Activated naive CD4-positive, alpha-beta T cell treated with anti-CD3 and anti-CD28 coated beads, Interleukin-2, amount 50 U/mL, for 72 hours (primary cell): ENCODE data around the gene ATP2A3. TPM values are rescaled to one million over a fixed set of nuclear protein-coding genes. Genes with fewer than 3 reads are reported as not detected.
"Not testable (repeated sequence)": the region's sequence is repeated elsewhere in the genome, so short reads cannot be mapped to it uniquely, and the experiment has no call there.

ENCODE experiments used
- ATAC-seq, 2 donors: fragments of 150-1000 bp; cut with Tn5 transposase; 2 replicates each; pipeline ENCODE4 v1.10.0; 2021; ENCODE audit warnings: mild to moderate bottlenecking in 2 of 2, moderate library complexity in 2 of 2
- DNase-seq, 2 donors: peaks; one replicate each; pipeline ENCODE4 v3.0.0; 2021 to 2022; ENCODE audit warnings: low spot score in 2 of 2
- H3K27ac Mint-ChIP-seq, 2 donors: one replicate each; pipeline ENCODE4 v1.8.0; 2022; ENCODE audit warnings: mild to moderate bottlenecking in 2 of 2, mixed read lengths in 2 of 2
- H3K36me3 Mint-ChIP-seq, 2 donors: one replicate each; pipeline ENCODE4 v1.8.0; 2022; ENCODE audit warnings: mixed read lengths in 2 of 2
- H3K9me3 Mint-ChIP-seq, 2 donors: one replicate each; pipeline ENCODE4 v1.8.0; 2022; ENCODE audit warnings: mixed read lengths in 2 of 2
- total RNA-seq, 2 donors: library from RNA; stranded (reverse); gene quantifications; one replicate each; pipeline ENCODE4 v1.2.3, GENCODE V29; 2022

Gene ATP2A3
- total RNA-seq, 2 donors from 2014 or later, result 83.0 to 110 TPM

GRCh38 chr17:3998436-3998835 is 34.2 kb upstream of the ATP2A3 start:
- ATAC-seq (no peak), DNase-seq (no peak)
- Mint-ChIP-seq H3K9me3 (no peaks in the 10 kb centered on the region), H3K27ac (no peak overlapping the region), H3K36me3 (no peaks in the 10 kb centered on the region)

DNA sequence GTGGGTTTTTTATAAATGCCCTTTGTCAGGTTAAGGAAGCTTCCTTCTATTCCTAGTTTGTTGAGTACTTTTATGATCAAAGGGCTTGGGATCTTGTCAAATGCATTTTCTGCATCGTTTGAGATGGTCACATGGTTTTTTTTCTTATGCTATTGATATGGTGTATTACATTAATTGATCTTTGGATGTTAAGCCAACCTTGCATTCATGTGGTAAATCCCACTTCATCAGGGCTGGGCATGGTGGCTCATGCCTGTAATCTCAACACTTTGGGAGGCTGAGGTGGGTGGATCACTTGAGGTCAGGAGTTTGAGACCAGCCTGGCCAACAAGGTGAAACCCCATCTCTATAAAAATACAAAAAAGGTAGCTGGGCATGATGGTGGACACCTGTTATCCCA is 30.8 kb upstream of the ATP2A3 start:
- Mint-ChIP-seq H3K36me3 (no peaks in the 10 kb centered on the region), H3K9me3 (no peaks in the 10 kb centered on the region), H3K27ac (no peak overlapping the region)
- no peak for DNase-seq
- no peak for ATAC-seq

GRCh38 chr17:3994221-3994576 is 30.0 kb upstream of the ATP2A3 start:
- H3K27ac Mint-ChIP-seq, result no peak overlapping the region
- ATAC-seq (no peak), DNase-seq (no peak)
- no peaks in the 10 kb centered on the region for H3K9me3 Mint-ChIP-seq
- H3K36me3 Mint-ChIP-seq, result no peaks in the 10 kb centered on the region

DNA sequence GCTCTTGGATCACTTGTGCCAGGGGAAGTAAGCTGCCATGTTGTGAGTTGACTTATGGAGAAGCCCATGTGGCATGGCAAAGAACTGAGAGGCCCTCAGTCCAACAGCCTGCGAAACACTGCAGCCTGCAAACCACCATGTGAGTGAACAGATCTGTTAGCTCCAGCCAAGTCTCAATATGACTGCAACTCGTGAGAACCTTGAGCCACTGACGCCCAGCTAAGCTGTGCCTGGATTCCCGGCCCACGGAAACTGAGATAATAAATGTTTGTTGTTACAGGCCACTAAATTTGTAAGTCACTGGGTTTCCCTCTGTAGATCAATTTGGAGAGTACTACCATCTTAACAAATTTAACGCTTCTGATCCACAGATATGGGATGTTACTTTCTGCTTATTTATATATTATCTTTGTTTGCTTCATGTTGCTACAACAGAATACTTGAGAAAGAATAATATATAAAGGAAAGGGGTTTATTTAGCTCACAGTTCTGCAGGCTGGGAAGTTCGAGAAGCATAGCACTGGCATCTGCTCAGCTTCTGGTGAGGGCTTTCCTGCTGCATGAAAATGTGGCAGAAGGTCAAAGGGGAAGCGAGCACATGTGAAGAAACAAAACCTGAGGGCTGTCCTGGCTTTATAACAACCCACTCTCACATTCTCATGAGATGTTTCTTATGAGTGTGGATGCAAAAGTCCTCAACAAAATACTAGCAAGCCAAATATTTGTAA is 29.4 kb upstream of the ATP2A3 start:
- no peak overlapping the region for H3K27ac Mint-ChIP-seq
- no peaks in the 10 kb centered on the region for H3K9me3 Mint-ChIP-seq
- ATAC-seq (no peak), DNase-seq (no peak)
- no peaks in the 10 kb centered on the region for H3K36me3 Mint-ChIP-seq

DNA sequence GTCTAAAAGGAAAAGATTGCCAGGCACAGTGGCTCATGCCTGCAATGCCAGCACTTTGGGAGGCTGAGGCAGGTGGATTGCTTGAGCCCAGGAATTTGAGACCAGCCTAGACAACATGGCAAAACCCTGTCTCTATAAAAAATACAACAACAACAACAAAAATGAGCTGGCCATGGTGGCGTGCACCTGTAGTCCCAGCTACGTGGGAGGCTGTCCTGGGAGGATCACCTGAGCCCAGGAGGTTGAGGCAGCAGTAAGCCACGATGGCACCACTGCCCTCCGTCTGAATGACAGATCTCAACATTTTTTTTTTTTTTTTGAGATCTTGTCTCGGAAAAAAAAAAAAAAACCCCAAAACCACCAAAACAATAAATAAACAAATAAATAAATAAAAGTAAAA is 28.1 kb upstream of the ATP2A3 start:
- Mint-ChIP-seq H3K27ac (no peak overlapping the region), H3K36me3 (no peaks in the 10 kb centered on the region), H3K9me3 (no peaks in the 10 kb centered on the region)
- DNase-seq (no peak), ATAC-seq (no peak)

DNA sequence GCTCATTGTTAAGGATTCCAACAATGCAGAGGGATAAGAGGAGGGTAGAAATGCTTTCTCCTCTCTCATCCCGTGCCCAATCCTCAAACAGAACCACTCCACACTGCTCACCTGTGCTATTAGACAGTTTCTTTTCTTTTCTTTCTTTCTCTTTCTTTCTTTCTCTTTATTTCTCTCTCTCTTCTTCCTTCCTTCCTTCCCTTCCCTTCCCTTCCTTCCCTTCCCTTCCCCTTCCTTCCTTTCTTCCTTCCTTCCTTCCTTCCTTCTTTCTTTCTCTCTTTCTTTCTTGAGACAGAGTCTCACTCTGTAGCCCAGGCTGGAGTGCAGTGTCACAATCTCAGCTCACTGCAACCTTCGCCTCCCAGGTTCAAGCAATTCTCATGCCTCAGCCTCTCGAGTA is 27.5 kb upstream of the ATP2A3 start:
- not testable (repeated sequence) for ATAC-seq

GRCh38 chr17:3990386-3991127 is 26.3 kb upstream of the ATP2A3 start:
- DNase-seq (no peak), ATAC-seq (no peak)
- Mint-ChIP-seq H3K9me3 (no peaks in the 10 kb centered on the region), H3K27ac (no peak overlapping the region), H3K36me3 (no peaks in the 10 kb centered on the region)

More for the DNA sequence above, 27.5 kb upstream of the ATP2A3 start:
- DNase-seq, H3K36me3 Mint-ChIP-seq, H3K27ac Mint-ChIP-seq, H3K9me3 Mint-ChIP-seq: not testable (repeated sequence)

GRCh38 chr17:3989041-3989886 is 25.0 kb upstream of the ATP2A3 start:
- DNase-seq, result no peak
- H3K9me3 Mint-ChIP-seq, result no peaks in the 10 kb centered on the region
- ATAC-seq, result no peak
- no peak overlapping the region for H3K27ac Mint-ChIP-seq
- no peaks in the 10 kb centered on the region for H3K36me3 Mint-ChIP-seq

GRCh38 chr17:3988297-3989040 is 24.2 kb upstream of the ATP2A3 start:
- DNase-seq (no peak), ATAC-seq (no peak)
- Mint-ChIP-seq H3K27ac (no peak overlapping the region), H3K9me3 (no peaks in the 10 kb centered on the region), H3K36me3 (no peaks in the 10 kb centered on the region)

- no peak overlapping the region for H3K27ac Mint-ChIP-seq
- no peaks in the 10 kb centered on the region for H3K9me3 Mint-ChIP-seq
- DNase-seq (no peak), ATAC-seq (no peak)
- H3K36me3 Mint-ChIP-seq, result no peaks in the 10 kb centered on the region
Measured at GRCh38 chr17:3986939-3987335, 22.7 kb upstream of the ATP2A3 start.

DNA sequence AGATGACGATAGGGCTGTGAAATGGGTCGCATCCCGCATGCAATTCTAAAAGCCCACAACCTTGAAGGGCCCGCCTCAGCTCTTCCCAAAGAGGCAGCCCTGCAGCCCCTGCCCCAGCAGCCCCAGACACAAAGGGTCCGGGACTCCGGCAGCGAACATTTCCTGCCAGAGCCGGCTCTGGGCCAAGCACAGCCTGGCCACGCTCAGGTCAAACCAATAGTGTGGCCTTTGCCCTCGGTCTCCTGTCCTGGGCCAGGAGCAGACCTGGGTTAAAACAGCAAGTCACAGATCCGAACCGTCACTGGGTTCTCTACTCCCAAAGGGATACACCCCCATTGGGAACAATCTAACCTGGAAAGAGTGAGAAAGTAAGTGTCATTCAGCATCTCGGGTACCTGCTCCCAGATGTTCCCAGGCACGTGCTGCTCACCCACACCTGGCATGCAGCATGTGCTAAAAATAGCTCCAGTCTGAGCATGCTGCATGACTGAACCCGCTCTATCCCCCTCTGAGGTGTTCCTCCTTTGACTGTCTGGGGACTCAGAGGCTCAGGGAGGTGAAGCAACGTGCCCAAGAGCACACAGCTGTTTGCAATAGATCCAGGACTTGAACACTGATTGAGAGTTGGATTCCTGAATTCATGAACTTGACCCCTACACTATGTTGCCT is 22.2 kb upstream of the ATP2A3 start:
- Mint-ChIP-seq H3K9me3 (no peaks in the 10 kb centered on the region), H3K27ac (no peak overlapping the region), H3K36me3 (no peaks in the 10 kb centered on the region)
- ATAC-seq, result no peak
- no peak for DNase-seq

GRCh38 chr17:3985846-3986245 is 21.6 kb upstream of the ATP2A3 start:
- Mint-ChIP-seq H3K9me3 (no peaks in the 10 kb centered on the region), H3K27ac (no peak overlapping the region), H3K36me3 (no peaks in the 10 kb centered on the region)
- no peak for DNase-seq
- no peak for ATAC-seq

- Mint-ChIP-seq H3K36me3 (no peaks in the 10 kb centered on the region), H3K27ac (no peak overlapping the region), H3K9me3 (peaks cover 0 to 3% of the 10 kb centered on the region in 2 donors)
- ATAC-seq (no peak), DNase-seq (no peak)
Measured at GRCh38 chr17:3983606-3984484, 19.6 kb upstream of the ATP2A3 start.

DNA sequence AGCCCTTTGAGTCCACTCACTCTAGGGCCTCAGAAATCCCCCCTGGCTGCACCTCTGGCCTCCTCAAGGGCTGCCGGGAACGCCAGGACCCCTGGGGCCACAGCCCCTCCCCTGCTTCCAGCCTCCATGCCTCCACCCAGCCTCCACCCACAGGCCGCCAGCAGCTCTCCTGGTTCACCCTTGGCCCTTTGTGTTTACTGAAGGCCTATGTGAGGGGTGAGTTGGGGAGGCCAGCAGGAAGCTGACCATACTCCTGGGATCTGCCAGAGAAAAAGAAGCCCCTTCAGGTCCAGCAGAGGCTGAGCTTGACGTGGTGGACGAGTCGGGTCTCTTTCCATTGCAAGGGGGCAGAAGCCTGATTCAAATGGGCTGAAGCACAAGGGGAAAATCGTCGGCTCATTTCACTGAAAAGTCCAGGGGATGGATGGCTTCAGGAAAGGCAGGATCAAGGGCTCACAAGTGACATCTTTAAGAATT is 18.3 kb upstream of the ATP2A3 start:
- no peak overlapping the region for H3K27ac Mint-ChIP-seq
- DNase-seq (no peak), ATAC-seq (no peak)
- no peaks in the 10 kb centered on the region for H3K36me3 Mint-ChIP-seq
- H3K9me3 Mint-ChIP-seq, result peaks cover 0 to 4% of the 10 kb centered on the region in 2 donors

- Mint-ChIP-seq H3K36me3 (no peaks in the 10 kb centered on the region), H3K27ac (no peak overlapping the region), H3K9me3 (peaks cover 0 to 4% of the 10 kb centered on the region in 2 donors)
- no peak for ATAC-seq
- no peak for DNase-seq
Measured at GRCh38 chr17:3982113-3982512, 17.9 kb upstream of the ATP2A3 start.
